Measurements from ENCODE around the gene TSPAN9. TPM values are rescaled to one million over a fixed set of nuclear protein-coding genes. Genes with fewer than 3 reads are reported as not detected.

Gene TSPAN9
- polyA plus RNA-seq, 1 of the 3 experiments (the other 2 are of a cell fraction) = 34.9 TPM

- Histone ChIP-seq H4K20me1 (ENCODE audit: insufficient read depth) (no peaks in the 10 kb centered on the region), H3K4me1 (ENCODE audit: control insufficient read depth in 1 of 2, insufficient read depth in 2 of 2, low read depth in 1 of 2, low read length in 1 of 2) (peaks cover 0 to 21% of the 10 kb centered on the region in 2 experiments; a peak in 2 of 4 replicates), H3K4me2 (no peak overlapping the region), H3K9me2 (no peaks in the 10 kb centered on the region), H3K27me3 (ENCODE audit: insufficient read depth) (no peaks in the 10 kb centered on the region), H3F3A (replicated peaks; ENCODE audit: insufficient read depth) (no peaks in the 10 kb centered on the region), H3K9me3 (no peaks in the 10 kb centered on the region), H2AFZ (ENCODE audit: low read depth) (no peak overlapping the region), H3K9ac (no peak overlapping the region), H3K79me2 (ENCODE audit: insufficient read depth) (no peaks in the 10 kb centered on the region), H3K27ac (ENCODE audit: low read depth in 2 of 2, low read length in 1 of 2) (no peak overlapping the region), H3K4me3 (ENCODE audit: low read depth in 2 of 2, low read length in 1 of 2) (no peak overlapping the region), H3K36me3 (replicated peaks in 1 of 2; ENCODE audit: control insufficient read depth in 1 of 2, insufficient read depth in 2 of 2, low read length in 1 of 2) (no peaks in the 10 kb centered on the region)
- DNase-seq = no peak
- TF ChIP-seq USF2 (IDR thresholded peaks at IDR 0.05; ENCODE audit: borderline replicate concordance, low read depth, low read length) (no peak), JUND (IDR thresholded peaks at IDR 0.05) (no peak), TCF12 (IDR thresholded peaks at IDR 0.05) (no peak)
- ChIA-PET POLR2A (no interaction called here), CTCF (interaction anchor here (1.0 to 2.9 kb wide), 6 partner anchors 8 to 194 kb away, joined by 3 to 32 read pairs (median 6); no protein-coding TSS in a partner anchor)
- 81% methylated on average over 10 of the region's 11 CpGs for WGBS (ENCODE audit: low lambda C conversion rate)
These were observed 190.5 kb downstream of the TSPAN9 start for GRCh38 chr12:3267690-3268089.

- Histone ChIP-seq H3K27me3 (ENCODE audit: insufficient read depth) (no peaks in the 10 kb centered on the region), H3K4me2 (no peak overlapping the region), H3K4me3 (ENCODE audit: low read depth in 2 of 2, low read length in 1 of 2) (no peak overlapping the region), H3K9me3 (no peaks in the 10 kb centered on the region), H3K4me1 (ENCODE audit: control insufficient read depth in 1 of 2, insufficient read depth in 2 of 2, low read depth in 1 of 2, low read length in 1 of 2) (peaks cover 0 to 10% of the 10 kb centered on the region in 2 experiments; a peak in 2 of 4 replicates), H3K9me2 (no peaks in the 10 kb centered on the region), H3K27ac (ENCODE audit: low read depth in 2 of 2, low read length in 1 of 2) (no peak overlapping the region), H3F3A (replicated peaks; ENCODE audit: insufficient read depth) (no peaks in the 10 kb centered on the region), H2AFZ (ENCODE audit: low read depth) (no peak overlapping the region), H3K79me2 (ENCODE audit: insufficient read depth) (no peaks in the 10 kb centered on the region), H3K9ac (no peak overlapping the region), H3K36me3 (replicated peaks in 1 of 2; ENCODE audit: control insufficient read depth in 1 of 2, insufficient read depth in 2 of 2, low read length in 1 of 2) (no peaks in the 10 kb centered on the region), H4K20me1 (ENCODE audit: insufficient read depth) (no peaks in the 10 kb centered on the region)
- CTCF ChIA-PET = interaction anchor here (0.7 to 13.4 kb wide), 3 partner anchors 31 to 198 kb away, joined by 3 to 368 read pairs (median 165); no protein-coding TSS in a partner anchor
- TF ChIP-seq YY1 (IDR thresholded peaks at IDR 0.05; ENCODE audit: low read depth) = no peak
- TF ChIP-seq MEF2A (IDR thresholded peaks at IDR 0.05; ENCODE audit: borderline replicate concordance, low read depth) = no peak
- no peak for TF ChIP-seq FOXJ3 (CRISPR knock-in tag; IDR thresholded peaks at IDR 0.05)
- TF ChIP-seq, protein P1, sequence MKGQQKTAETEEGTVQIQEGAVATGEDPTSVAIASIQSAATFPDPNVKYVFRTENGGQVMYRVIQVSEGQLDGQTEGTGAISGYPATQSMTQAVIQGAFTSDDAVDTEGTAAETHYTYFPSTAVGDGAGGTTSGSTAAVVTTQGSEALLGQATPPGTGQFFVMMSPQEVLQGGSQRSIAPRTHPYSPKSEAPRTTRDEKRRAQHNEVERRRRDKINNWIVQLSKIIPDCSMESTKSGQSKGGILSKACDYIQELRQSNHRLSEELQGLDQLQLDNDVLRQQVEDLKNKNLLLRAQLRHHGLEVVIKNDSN (IDR thresholded peaks at IDR 0.05; ENCODE audit: borderline replicate concordance, low read depth) = no peak
- no peak for TF ChIP-seq JUND (IDR thresholded peaks at IDR 0.05)
- no peak for TF ChIP-seq NRF1 (IDR thresholded peaks at IDR 0.05; ENCODE audit: low read depth, low read length)
- TF ChIP-seq GABPA (IDR thresholded peaks at IDR 0.05; ENCODE audit: low read depth) = no peak
- no peak for TF ChIP-seq EP300 (IDR thresholded peaks at IDR 0.05; ENCODE audit: borderline replicate concordance in 1 of 2, low read depth in 1 of 2, low read length in 1 of 2)
- no peak for TF ChIP-seq TCF12 (IDR thresholded peaks at IDR 0.05)
- TF ChIP-seq SMC3 (IDR thresholded peaks at IDR 0.05; ENCODE audit: low read depth, low read length) = no peak
- POLR2A ChIA-PET = no interaction called here
- DNase-seq = no peak
- WGBS (ENCODE audit: low lambda C conversion rate) = 84% methylated on average over 11 of the region's 11 CpGs
These were observed 192.4 kb downstream of the TSPAN9 start for GRCh38 chr12:3269594-3269993.

DNA sequence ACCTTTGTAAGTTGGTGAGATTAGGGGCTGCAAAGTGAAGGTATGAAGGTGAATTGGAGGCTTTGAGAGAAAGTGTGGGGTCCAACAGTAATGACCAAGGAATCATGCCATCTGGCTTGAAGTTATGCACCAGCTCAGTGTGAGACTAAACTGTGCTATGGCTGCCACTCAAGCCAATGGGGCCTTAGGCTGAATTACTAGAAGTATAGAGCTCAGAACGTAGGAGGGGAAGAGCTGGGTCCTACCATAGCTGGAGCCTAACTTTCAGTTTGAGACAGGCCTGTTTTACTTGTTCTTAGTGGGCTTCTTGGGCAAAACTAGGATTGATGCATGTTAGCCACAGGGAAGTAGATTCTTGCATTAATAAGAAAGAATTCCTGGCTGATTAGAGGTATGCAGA is 194.0 kb downstream of the TSPAN9 start:
- H4K20me1 ChIP-seq (ENCODE audit: insufficient read depth) = no peaks in the 10 kb centered on the region
- CTCF ChIA-PET = interaction anchor here (1.1 to 13.4 kb wide), 4 partner anchors 29 to 200 kb away, joined by 4 to 368 read pairs (median 118); no protein-coding TSS in a partner anchor
- no peaks in the 10 kb centered on the region for H3K36me3 ChIP-seq (replicated peaks in 1 of 2; ENCODE audit: control insufficient read depth in 1 of 2, insufficient read depth in 2 of 2, low read length in 1 of 2)
- H3K4me1 ChIP-seq (ENCODE audit: control insufficient read depth in 1 of 2, insufficient read depth in 2 of 2, low read depth in 1 of 2, low read length in 1 of 2) = no peaks in the 10 kb centered on the region; a peak in 1 of 4 replicates
- no peak overlapping the region for H3K27ac ChIP-seq (ENCODE audit: low read depth in 2 of 2, low read length in 1 of 2)
- WGBS (ENCODE audit: low lambda C conversion rate) = 69% methylated on average over 1 of the region's 1 CpG
- no peaks in the 10 kb centered on the region for H3F3A ChIP-seq (replicated peaks; ENCODE audit: insufficient read depth)
- H3K9ac ChIP-seq = no peak overlapping the region
- H3K79me2 ChIP-seq (ENCODE audit: insufficient read depth) = no peaks in the 10 kb centered on the region
- H3K4me2 ChIP-seq = no peak overlapping the region
- H3K4me3 ChIP-seq (ENCODE audit: low read depth in 2 of 2, low read length in 1 of 2) = no peak overlapping the region
- no peak for DNase-seq
- no peaks in the 10 kb centered on the region for H3K27me3 ChIP-seq (ENCODE audit: insufficient read depth)
- H2AFZ ChIP-seq (ENCODE audit: low read depth) = no peak overlapping the region
- no peaks in the 10 kb centered on the region for H3K9me2 ChIP-seq
- no peaks in the 10 kb centered on the region for H3K9me3 ChIP-seq
- POLR2A ChIA-PET = no interaction called here
- TF ChIP-seq TAF1 (IDR thresholded peaks at IDR 0.05; ENCODE audit: borderline replicate concordance, low read depth, low read length) = no peak
- no peak for TF ChIP-seq JUND (IDR thresholded peaks at IDR 0.05)
- no peak for TF ChIP-seq ELF1 (IDR thresholded peaks at IDR 0.05)
- TF ChIP-seq EZH2phosphoT487 (IDR thresholded peaks at IDR 0.05; ENCODE audit: borderline replicate concordance, low read depth) = no peak
- no peak for TF ChIP-seq USF2 (IDR thresholded peaks at IDR 0.05; ENCODE audit: borderline replicate concordance, low read depth, low read length)
- no peak for TF ChIP-seq NRF1 (IDR thresholded peaks at IDR 0.05; ENCODE audit: low read depth, low read length)
- no peak for TF ChIP-seq POLR2AphosphoS5 (IDR thresholded peaks at IDR 0.05; ENCODE audit: low read depth, low read length)
- TF ChIP-seq TEAD4 (IDR thresholded peaks at IDR 0.05; ENCODE audit: borderline replicate concordance, insufficient read depth) = no peak

All from SK-N-SH (cell line).